Embryonic facial prominence (tissue), 1 donor: ENCODE data around the gene DAP.

Source experiments
- DNase-seq: peaks from one replicate; pipeline ENCODE4 v3.0.0-alpha.2; 2016; ENCODE audit errors: extremely low spot score

The DAP gene

GRCh38 chr5:10709933-10710332, 51.1 kb downstream of the DAP start:
- no peak for DNase-seq

GRCh38 chr5:10709409-10709808, 51.6 kb downstream of the DAP start:
- no peak for DNase-seq

- DNase-seq: no peak
Measured at GRCh38 chr5:10708189-10708944, 52.7 kb downstream of the DAP start.

- DNase-seq: no peak
Measured at GRCh38 chr5:10707198-10708142, 53.6 kb downstream of the DAP start.

- DNase-seq: no peak
Measured at GRCh38 chr5:10706326-10706725, 54.7 kb downstream of the DAP start.

GRCh38 chr5:10705747-10706146, 55.3 kb downstream of the DAP start:
- DNase-seq: no peak

- no peak for DNase-seq
Measured at GRCh38 chr5:10704949-10705621, 55.9 kb downstream of the DAP start.

GRCh38 chr5:10703676-10704075, 57.4 kb downstream of the DAP start:
- DNase-seq: no peak

GRCh38 chr5:10702911-10703491, 58.0 kb downstream of the DAP start:
- DNase-seq: no peak

- no peak for DNase-seq
Measured at GRCh38 chr5:10702040-10702629, 58.9 kb downstream of the DAP start.

GRCh38 chr5:10701567-10702039, 59.4 kb downstream of the DAP start:
- DNase-seq: no peak

- DNase-seq: no peak
Measured at GRCh38 chr5:10700516-10700915, 60.5 kb downstream of the DAP start.

- no peak for DNase-seq
Measured at GRCh38 chr5:10699987-10700386, 61.0 kb downstream of the DAP start.

- DNase-seq: no peak
Measured at GRCh38 chr5:10699281-10699874, 61.7 kb downstream of the DAP start.

GRCh38 chr5:10695759-10696543, 65.1 kb downstream of the DAP start:
- no peak for DNase-seq

- DNase-seq: no peak
Measured at GRCh38 chr5:10695055-10695649, 65.9 kb downstream of the DAP start.

- DNase-seq: no peak
Measured at GRCh38 chr5:10691826-10692785, 68.9 kb downstream of the DAP start.
